Breast epithelium (tissue), 4 donors: Measurements from ENCODE around the gene CCDC82. TPM values are rescaled to one million over a fixed set of nuclear protein-coding genes. Genes with fewer than 3 reads are reported as not detected.

ENCODE experiments used
- DNase-seq, 2 donors: peaks; one replicate each; pipeline ENCODE4 v3.0.0-alpha.2; 2019; ENCODE audit warnings: low spot score in 2 of 2
- H3K27ac ChIP-seq, 2 donors: fragments of 200-600 bp; sonication (generic) in 1 of 2; one replicate each; pipeline ENCODE4 v1.5.1; 2016 to 2019; ENCODE audit warnings: mild to moderate bottlenecking in 1 of 2
- H3K27me3 ChIP-seq, 2 donors: fragments of 200-600 bp; sonication (generic) in 1 of 2; one replicate each; pipeline versions ENCODE4 v1.5.1 to v1.6.0; 2017 to 2019; ENCODE audit warnings: control low read depth in 1 of 2, mild to moderate bottlenecking in 1 of 2
- H3K36me3 ChIP-seq: fragments of 200-600 bp; one replicate; pipeline ENCODE4 v1.5.1; 2019
- H3K4me1 ChIP-seq, 2 donors: fragments of 200-600 bp; sonication (generic); one replicate each; pipeline ENCODE4 v1.5.1; 2016 to 2019; ENCODE audit warnings: control low read depth in 1 of 2
- H3K4me3 ChIP-seq, 3 donors: fragments of 200-600 bp; sonication (generic); 1 replicate in 2 of 3; 2 replicates in 1 of 3; pipeline ENCODE4 v1.5.1; 2016 to 2019; ENCODE audit warnings: mild to moderate bottlenecking in 3 of 3, moderate library complexity in 2 of 3
- H3K9me3 ChIP-seq, 2 donors: fragments of 200-600 bp; sonication (generic) in 1 of 2; one replicate each; pipeline ENCODE4 v1.5.1; 2016 to 2019; ENCODE audit warnings: control low read depth in 1 of 2
- POLR2A ChIP-seq: fragments of 450-650 bp; IDR thresholded peaks from one replicate; pipeline ENCODE4 v1.6.1; 2016; ENCODE audit warnings: antibody characterized with exemption, mild to moderate bottlenecking, moderate library complexity
- POLR2AphosphoS5 ChIP-seq, 3 donors: sonication (generic); formaldehyde crosslinking; IDR thresholded peaks; one replicate each; pipeline ENCODE4 v1.6.1; 2017; ENCODE audit warnings: antibody characterized with exemption in 3 of 3
- intact Hi-C: fragments of 100-400 bp; cut with DNase I; formaldehyde crosslinking; loops from one replicate; pipeline ENCODE4 v1.15.1; 2023; ENCODE audit warnings: low total_unique reads
- total RNA-seq, 3 donors: library from RNA; depleted of rRNA; stranded (reverse); fragments of >200 nt; gene quantifications; one replicate each; pipeline ENCODE4 v1.1.0, GENCODE V29; 2016
- TF ChIP-seq, protein P1 (sequence below), 3 donors: fragments of 450-650 bp; IDR thresholded peaks; one replicate each; pipeline ENCODE4 v1.5.1; 2016 to 2017; ENCODE audit warnings: antibody characterized with exemption in 3 of 3, mild to moderate bottlenecking in 3 of 3, moderate library complexity in 3 of 3

CCDC82 gene
- total RNA-seq, 3 donors from 2014 or later, result 27.2 to 30.7 (median 29.5) TPM

- peaks cover 0 to 7% of the 10 kb centered on the region in 2 donors for H3K4me1 ChIP-seq
- no peak for TF ChIP-seq POLR2AphosphoS5 (IDR thresholded peaks at IDR 0.05)
- TF ChIP-seq, protein P1, sequence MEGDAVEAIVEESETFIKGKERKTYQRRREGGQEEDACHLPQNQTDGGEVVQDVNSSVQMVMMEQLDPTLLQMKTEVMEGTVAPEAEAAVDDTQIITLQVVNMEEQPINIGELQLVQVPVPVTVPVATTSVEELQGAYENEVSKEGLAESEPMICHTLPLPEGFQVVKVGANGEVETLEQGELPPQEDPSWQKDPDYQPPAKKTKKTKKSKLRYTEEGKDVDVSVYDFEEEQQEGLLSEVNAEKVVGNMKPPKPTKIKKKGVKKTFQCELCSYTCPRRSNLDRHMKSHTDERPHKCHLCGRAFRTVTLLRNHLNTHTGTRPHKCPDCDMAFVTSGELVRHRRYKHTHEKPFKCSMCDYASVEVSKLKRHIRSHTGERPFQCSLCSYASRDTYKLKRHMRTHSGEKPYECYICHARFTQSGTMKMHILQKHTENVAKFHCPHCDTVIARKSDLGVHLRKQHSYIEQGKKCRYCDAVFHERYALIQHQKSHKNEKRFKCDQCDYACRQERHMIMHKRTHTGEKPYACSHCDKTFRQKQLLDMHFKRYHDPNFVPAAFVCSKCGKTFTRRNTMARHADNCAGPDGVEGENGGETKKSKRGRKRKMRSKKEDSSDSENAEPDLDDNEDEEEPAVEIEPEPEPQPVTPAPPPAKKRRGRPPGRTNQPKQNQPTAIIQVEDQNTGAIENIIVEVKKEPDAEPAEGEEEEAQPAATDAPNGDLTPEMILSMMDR (IDR thresholded peaks at IDR 0.05), result no peak
- TF ChIP-seq POLR2A, result no peak
- intact Hi-C loops, result no loop called here
- DNase-seq, result no peak
- peak overlapping the region in 1 of 2 donors; percentile 65 for H3K27ac ChIP-seq
- H3K9me3 ChIP-seq, result no peaks in the 10 kb centered on the region
- no peaks in the 10 kb centered on the region for H3K36me3 ChIP-seq
- no peaks in the 10 kb centered on the region for H3K27me3 ChIP-seq
- H3K4me3 ChIP-seq, result no peak overlapping the region
Observed at GRCh38 chr11:96323642-96323985, 66.1 kb downstream of the CCDC82 start.

DNA sequence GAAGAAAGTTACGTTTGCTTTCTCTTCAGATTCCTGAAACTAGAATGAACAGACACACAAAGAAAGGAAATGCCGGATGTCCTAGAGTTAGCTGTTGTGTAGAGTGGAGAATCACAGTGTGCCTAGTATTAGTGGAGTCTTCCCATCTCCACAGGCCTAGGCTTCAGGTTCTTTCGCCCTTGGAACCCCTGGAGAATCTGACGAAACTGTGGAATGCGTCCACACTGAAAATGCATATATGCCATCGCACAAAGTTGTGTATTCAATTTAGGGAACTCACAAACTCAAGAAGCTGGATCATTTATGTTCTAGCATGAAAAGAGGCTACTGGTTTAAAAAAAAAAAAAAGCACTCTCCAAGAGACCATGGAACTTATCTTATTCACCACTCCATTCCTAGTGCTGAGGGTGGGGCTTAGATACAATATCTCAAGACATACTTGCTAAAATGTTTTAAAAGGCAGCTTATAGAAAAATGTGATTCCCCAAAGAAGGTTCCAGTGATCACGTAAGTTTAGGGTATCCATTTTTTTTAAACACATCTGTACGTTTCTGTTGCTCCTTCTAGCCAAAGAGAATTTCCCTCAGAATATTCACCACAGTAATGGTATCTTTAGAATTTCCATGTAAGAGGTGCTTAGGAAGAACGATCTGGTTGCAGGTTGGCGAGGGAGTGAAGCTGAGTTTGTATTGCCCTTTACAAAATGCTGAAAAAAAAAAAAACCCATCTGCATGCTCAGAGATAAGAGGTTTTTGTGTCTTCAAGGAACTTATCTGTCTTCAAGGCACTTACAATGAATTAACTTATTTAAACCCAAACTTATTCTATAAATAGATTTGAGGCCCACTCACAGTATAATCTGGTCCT is 66.7 kb downstream of the CCDC82 start:
- Histone ChIP-seq H3K4me1 (peaks cover under 1 to 12% of the 10 kb centered on the region in 2 donors), H3K27ac (peak overlapping the region in 1 of 2 donors; percentile 65), H3K36me3 (no peaks in the 10 kb centered on the region), H3K4me3 (no peak overlapping the region), H3K9me3 (no peaks in the 10 kb centered on the region), H3K27me3 (no peaks in the 10 kb centered on the region)
- intact Hi-C loops, result no loop called here
- no peak for DNase-seq
- TF ChIP-seq POLR2AphosphoS5 (IDR thresholded peaks at IDR 0.05) (no peak), POLR2A (no peak)
- TF ChIP-seq, protein P1 (IDR thresholded peaks at IDR 0.05), result no peak

DNA sequence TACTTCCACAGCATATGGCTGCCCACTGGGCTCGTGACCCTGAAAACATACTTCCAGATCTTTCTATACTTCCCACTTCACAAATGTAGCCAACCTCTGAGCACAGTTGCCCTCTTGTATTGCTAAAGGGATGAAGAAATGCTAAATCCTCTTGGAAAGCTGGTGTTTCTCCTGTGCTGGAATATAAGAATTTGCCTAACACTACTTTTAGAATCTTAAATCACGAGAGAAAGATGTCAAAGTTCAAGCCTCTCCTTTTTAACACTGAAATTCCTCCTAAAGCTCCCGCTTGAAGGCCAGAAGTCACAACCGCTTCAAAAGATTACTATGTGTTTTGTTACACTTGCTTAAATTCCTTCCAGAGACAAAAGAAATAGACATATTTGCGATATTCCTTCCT is 68.6 kb downstream of the CCDC82 start:
- H3K27me3 ChIP-seq, result no peaks in the 10 kb centered on the region
- peaks cover 10 to 31% of the 10 kb centered on the region in 2 donors for H3K4me1 ChIP-seq
- intact Hi-C loops, result no loop called here
- no peak for TF ChIP-seq POLR2AphosphoS5 (IDR thresholded peaks at IDR 0.05)
- TF ChIP-seq, protein P1 (IDR thresholded peaks at IDR 0.05), result no peak
- no peak for TF ChIP-seq POLR2A
- H3K4me3 ChIP-seq, result no peak overlapping the region
- DNase-seq, result no peak
- peak overlapping the region; percentile 15 to 50 for H3K27ac ChIP-seq
- H3K9me3 ChIP-seq, result no peaks in the 10 kb centered on the region
- no peaks in the 10 kb centered on the region for H3K36me3 ChIP-seq

DNA sequence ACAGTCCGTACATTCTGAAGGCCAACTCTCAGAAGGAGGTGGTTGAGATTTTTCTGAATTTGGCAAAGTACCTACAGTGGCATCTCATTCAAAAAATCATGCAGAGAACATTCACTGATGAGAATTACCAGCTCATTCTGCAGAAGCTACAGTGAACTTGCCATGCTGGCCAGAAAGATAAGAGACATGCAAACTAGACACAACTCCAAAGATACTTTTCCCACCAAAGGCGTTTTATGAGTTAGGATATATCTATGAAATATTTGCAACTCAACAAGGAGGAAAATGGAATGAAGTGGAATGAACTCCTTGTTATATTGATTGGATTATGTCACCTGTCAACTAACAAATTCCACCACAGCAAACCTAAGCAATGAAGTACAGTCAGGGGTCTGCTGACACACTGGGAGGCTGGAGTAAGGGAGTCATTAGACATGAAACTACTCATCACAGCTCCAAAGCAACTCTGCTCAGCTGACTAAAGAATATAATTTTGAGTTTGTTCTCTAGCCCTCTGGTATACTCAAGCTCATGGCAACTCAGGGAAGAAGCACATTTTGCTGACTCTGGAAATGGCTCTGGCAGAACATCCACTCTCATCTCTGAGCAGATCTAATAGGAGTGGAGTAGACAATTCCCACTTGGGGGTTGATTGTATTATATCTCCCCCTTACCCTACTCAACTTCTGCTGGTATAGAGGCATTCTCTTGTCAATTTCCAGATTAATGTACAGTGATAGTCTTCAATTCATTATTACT is 69.6 kb downstream of the CCDC82 start:
- TF ChIP-seq POLR2A, result no peak
- TF ChIP-seq POLR2AphosphoS5 (IDR thresholded peaks at IDR 0.05), result no peak
- TF ChIP-seq, protein P1 (IDR thresholded peaks at IDR 0.05), result no peak
- no peak overlapping the region for H3K4me3 ChIP-seq
- H3K4me1 ChIP-seq, result peaks cover 16 to 40% of the 10 kb centered on the region in 2 donors
- no peaks in the 10 kb centered on the region for H3K36me3 ChIP-seq
- H3K27me3 ChIP-seq, result no peaks in the 10 kb centered on the region
- peak overlapping the region; percentile 15 to 50 for H3K27ac ChIP-seq
- no peak for DNase-seq
- intact Hi-C loops, result no loop called here
- no peaks in the 10 kb centered on the region for H3K9me3 ChIP-seq

- Histone ChIP-seq H3K4me1 (peaks cover 29 to 52% of the 10 kb centered on the region in 2 donors), H3K4me3 (no peak overlapping the region), H3K9me3 (no peaks in the 10 kb centered on the region), H3K36me3 (no peaks in the 10 kb centered on the region), H3K27me3 (no peaks in the 10 kb centered on the region), H3K27ac (peak overlapping the region; percentile 89 to 92)
- no peak for TF ChIP-seq POLR2AphosphoS5 (IDR thresholded peaks at IDR 0.05)
- intact Hi-C loops, result no loop called here
- DNase-seq, result no peak
Observed at GRCh38 chr11:96318850-96319249, 70.9 kb downstream of the CCDC82 start.
